ENCODE data around the gene WWOX.

Gene WWOX

GRCh38 chr16:78654929-78655328 is 555.5 kb downstream of the WWOX start:
- no peak for DNase-seq (ENCODE audit: low read depth in 2 of 2)

DNA sequence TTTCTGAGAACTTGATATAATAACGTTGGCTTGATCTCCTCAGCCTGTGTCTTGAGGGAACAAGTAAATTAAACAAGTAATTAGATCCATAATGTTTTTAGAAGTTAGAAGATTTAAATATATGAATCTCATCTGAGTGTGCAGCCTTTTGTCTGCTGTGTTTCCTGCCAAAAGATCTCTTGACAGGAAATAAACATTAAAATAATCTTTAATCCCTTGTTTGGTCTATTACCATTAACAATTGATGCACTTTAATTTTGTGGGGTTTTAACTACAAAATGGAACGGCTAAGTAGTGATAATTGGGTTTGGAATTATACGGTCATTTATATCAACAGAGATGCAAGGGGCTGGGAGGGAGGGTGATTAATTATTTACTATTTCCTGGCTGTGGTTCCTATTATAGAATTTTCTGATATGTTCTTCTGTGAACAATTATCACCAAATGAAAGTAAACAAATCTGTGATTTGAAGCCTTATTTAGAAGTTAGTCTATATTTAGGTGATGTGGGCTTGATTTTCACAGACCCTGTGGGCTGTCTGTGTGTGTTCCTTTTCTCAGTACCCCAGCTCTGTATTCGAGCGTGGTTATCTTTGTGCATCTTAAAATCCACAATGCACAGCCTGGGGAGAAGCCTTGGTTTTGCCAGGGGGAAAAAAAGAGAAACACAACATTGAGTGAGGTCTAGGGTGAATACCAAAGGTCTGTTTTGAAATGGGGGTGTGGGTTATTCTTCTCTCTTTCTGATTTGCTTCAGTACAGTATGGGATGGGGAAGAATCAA is 556.1 kb downstream of the WWOX start:
- no peak for DNase-seq (ENCODE audit: low read depth in 2 of 2)

- no peak for DNase-seq (ENCODE audit: low read depth in 2 of 2)
Observed at GRCh38 chr16:78656887-78657286, 557.4 kb downstream of the WWOX start.

- no peak for DNase-seq (ENCODE audit: low read depth in 2 of 2)
Observed at GRCh38 chr16:78659216-78659615, 559.8 kb downstream of the WWOX start.

DNA sequence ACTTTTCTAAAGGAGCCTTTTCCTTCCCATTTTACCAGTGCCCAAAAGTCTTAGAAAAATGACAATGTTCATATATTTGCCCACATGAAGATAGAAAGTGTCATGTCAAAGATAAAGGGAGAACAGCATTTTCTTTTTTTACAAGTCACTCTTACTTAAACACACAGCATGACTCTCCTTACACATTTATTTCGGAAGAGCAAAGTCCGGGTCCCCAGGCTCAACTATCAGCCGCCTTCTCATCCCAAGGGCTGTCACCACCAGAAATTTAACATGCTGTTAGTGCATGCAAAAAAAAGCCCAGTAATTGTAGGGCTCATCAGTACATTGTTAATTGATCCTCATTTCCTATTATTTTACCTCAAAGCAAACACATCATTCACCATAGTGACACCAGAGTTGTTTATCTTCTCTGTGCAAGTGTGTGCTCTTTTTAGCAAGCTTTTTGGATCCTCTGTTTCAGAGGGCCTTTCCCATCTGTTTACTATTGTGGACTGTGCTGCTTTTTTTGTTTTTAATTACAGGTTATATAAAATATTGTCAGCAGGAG is 560.3 kb downstream of the WWOX start:
- no peak for DNase-seq (ENCODE audit: low read depth in 2 of 2)

- DNase-seq (ENCODE audit: low read depth in 2 of 2): no peak
Observed at GRCh38 chr16:78660795-78661194, 561.3 kb downstream of the WWOX start.

DNA sequence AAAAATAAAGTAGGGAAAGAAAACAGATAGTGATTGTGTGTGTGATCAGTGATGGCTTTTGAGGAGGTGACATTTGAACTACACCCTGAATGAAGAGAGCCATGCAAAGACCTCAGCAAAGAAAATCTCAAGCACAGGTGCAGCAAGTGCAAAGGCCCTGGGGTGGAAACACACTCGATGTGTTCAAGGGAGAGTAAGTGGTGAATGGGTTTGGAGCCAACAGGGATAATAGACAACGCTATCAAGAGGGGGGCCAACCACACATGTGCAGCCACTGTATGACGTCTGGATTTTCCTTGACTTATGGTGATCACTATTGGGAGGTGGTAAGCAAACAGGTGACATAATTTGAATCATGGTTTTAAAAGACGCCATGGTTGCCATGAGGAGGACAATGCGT is 564.2 kb downstream of the WWOX start:
- no peak for DNase-seq (ENCODE audit: low read depth in 2 of 2)

DNA sequence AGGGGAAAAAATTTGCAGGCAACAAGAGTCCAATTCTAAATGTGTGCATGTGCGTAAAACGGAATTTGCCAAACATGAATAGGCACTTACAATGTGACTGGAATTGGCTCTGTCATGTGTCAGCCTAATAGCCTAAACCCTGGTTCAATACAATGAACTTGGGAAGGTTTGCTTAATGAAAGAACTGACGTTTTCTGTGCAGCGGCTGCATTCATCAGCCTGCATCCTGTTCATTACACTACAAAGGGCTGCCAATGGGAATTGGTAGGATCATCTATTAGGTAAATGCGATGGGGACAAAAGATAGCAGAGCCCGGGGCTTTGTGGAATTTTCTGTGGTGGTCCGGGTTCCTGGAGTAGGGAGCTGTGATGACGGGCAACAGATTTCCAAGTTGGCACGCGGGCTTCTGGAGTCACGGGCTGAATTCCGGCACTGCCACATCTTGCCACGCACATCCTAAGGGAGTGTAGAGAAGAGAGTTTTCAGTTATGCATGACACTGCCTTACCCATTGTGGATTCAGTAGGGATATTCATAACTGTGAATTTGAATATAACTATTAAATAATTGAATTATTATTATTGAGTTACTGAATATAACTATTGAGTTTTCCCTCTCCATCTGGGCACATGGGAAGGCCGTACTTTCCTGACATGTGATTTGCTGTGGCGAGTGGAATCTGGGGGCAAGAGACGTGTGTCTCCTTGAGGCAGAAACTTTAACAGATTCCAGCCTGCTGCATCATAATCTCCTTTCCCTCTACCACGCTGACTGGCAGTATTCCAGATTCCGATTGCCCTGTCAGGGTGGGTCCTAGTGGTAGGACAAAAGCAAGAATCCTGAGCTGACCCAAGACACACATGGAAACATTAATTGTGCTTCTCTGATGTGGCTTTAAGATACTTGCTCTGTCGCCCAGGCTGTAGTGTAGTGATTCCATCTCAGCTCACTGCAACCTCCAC is 565.6 kb downstream of the WWOX start:
- DNase-seq (ENCODE audit: low read depth in 2 of 2): no peak

DNA sequence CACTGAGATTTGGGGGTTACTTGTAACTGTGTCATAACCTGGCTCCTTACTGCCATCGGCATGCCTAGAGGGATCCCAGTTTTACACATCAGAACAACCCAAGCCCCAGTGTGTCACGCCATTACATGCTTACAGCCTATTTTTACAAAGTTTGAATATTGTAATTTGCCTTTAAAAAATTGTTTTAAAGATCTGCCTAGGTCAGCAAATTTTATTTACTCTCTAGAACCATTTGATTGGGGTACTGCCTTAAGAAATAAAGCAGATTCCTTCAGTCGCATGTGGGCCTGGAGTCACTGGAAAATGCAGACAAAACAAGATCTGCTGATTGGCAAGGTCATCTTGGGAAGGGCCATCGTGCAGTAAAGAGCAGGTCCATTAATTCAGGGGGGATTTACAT is 566.9 kb downstream of the WWOX start:
- DNase-seq (ENCODE audit: low read depth in 2 of 2): no peak

DNA sequence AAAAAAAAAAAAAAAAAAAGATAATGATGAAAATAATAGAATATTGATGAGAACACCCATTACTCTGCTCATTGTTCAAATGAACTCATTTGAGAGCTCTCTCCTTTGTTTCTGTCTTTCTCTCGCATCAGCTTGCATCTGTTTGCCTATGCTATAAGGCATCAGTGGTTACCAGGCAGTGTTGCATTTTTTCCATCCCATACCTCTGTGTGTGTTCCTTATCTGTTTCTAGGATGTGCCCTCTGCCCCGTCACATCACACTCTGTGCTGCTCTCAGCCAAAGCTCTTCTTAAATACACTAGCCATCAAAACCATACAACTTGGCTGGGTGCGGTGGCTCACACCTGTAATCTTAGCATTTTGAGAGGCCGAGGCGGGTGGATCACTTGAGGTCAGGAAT is 568.2 kb downstream of the WWOX start:
- no peak for DNase-seq (ENCODE audit: low read depth in 2 of 2)

GRCh38 chr16:78668393-78668792 is 568.9 kb downstream of the WWOX start:
- DNase-seq (ENCODE audit: low read depth in 2 of 2): no peak

GRCh38 chr16:78669994-78670393 is 570.5 kb downstream of the WWOX start:
- DNase-seq (ENCODE audit: low read depth in 2 of 2): no peak

GRCh38 chr16:78672779-78673556 is 573.5 kb downstream of the WWOX start:
- DNase-seq (ENCODE audit: low read depth in 2 of 2): no peak

DNA sequence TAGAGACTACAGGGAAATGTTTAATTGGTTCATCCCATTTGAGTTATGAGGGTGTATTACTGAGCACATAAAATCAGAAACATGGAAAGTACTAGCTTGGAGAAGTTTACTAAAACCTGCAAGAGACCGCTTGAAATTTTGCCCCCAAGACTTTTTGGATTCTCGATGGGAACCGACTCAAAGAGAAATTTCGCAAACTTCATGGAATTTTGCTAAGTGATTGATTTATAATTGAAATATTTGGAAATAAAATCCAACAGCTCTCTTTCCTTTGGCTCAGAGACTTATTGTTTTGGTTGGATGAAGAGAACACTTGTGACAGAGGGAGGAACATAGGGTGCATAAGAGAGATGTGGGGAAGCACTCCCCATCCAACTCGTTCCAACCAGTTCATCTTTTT is 574.4 kb downstream of the WWOX start:
- DNase-seq (ENCODE audit: low read depth in 2 of 2): no peak

DNA sequence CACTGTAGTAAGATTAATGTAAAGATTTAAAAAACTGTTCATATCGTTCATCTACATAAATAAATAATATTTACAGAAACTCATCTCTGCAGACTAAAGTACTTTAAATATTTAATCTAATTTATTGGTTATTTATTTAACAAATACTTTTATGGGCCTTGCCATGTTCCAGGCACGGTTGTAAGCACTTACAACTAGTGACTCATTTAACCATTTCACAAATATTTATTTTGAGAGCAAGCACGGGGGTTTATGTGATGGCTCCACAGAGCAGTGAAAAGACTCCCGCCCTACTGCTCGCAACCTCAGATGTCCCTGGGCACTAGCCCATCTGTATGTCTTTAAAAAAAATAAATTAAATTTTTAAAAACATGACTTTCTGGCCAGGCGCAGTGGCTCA is 575.9 kb downstream of the WWOX start:
- no peak for DNase-seq (ENCODE audit: low read depth in 2 of 2)

DNA sequence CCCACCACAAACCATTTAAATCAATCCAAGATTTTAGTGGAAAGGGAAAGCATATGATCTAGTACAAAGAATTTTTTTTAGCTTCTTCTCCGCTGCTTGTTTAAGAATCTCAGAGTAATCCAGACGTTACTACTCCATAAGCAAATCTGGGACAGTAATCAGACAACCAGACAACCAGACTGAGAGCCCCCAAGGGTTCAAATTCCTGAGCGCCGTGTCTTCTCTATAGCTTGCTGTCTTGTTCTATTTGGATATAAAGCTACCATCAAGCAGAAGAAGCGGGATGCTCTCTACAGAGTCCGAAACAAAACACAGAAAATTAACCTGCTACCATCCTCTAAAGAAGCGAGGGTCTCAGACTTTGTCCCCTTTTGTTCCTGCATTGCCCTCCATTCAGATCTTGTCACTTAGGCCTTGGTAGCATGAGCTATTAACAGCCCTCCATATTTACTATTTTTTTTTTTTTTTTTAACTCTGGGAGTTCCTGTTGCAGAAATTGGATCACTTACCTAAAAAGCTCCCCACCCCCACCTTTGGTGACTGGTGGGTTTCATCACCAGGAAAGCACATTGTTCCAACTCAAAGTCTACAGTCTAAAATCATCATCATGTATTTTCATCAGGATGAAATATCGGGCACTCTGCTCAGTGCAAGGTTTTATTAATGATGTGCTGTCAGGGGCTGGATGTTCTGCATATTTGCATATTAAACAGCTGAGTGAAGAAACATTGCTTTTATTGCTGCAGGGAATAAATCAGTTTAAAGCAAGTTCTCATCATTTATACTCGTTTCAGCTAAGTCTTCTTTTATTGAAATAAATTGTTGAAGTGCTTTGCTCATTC is 576.7 kb downstream of the WWOX start:
- no peak for DNase-seq (ENCODE audit: low read depth in 2 of 2)

DNA sequence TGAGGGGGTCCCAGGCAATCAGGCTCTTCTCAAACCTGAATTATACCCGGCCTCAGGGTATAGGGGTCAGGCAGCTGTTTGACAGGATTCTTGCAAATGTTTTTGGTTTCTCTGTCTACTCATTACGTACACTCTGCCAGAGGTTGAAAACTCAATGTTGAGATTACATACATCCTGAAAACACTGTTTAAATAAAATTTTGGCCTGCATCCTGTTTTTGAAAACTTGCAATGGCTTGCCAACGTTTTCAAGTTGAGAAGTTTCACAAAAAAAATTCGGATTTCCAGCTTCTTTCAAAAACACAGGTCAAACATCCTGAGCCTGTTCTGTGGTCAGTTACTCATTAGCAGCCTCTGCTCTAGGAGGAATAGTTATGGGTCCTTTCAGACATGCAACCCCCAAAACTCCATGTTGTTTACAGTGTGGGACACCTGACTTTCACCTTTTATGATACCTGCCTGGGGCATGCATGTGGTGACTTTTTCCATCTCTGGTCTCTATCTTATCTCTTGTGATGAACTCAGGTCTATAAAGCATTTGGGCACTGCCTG is 577.8 kb downstream of the WWOX start:
- DNase-seq (ENCODE audit: low read depth in 2 of 2): no peak

GRCh38 chr16:78679546-78679945 is 580.1 kb downstream of the WWOX start:
- DNase-seq (ENCODE audit: low read depth in 2 of 2): no peak

DNA sequence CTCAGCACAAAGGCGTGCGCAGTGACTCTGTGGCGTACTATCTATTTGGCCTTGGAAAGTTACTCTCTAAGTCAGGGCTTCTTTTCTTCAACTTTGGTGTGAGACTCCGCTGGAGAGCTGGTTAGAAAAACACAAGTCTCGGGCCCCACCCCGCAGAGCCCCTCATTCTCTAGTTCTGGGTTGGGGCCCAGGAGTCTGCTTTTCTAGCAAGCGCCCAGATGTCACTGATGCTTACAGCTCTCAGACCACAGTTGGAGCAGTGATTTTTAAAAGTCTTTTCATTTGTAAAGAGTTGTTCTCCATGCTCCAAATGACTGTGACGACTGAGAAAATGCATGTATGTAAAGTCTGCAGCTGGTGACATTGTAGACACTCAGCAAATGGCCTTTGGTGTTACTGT is 582.3 kb downstream of the WWOX start:
- no peak for DNase-seq (ENCODE audit: low read depth in 2 of 2)

DNA sequence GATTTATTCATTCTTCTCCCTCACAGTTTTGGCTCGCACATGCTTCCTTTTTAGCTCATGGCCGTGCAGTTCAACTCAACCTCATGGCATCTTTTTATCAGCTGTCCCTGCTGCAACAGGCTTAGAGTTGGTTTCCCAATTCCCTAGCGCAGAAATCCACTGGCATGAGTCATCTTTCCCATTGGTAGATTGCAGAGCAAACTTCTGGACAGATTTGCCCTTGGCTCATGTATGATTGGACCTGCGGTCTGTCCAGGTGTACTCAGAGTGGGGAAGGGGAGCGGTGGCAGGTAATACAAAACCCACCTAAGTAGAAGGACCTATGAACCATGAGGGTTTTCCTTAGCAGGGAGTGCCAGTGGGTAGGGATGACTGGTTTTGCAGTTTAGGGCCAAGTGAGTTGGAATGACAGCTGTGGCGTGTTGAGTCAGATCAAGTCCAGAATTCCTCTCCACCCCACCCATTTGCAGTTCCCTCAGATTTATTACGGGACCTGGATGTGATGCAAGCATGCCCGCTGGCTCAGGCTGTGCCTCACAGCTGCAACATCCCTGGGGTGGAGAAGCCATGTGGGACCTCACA is 584.7 kb downstream of the WWOX start:
- no peak for DNase-seq (ENCODE audit: low read depth in 2 of 2)

All from activated CD8-positive, alpha-beta memory T cell treated with anti-CD3 and anti-CD28 coated beads for 4 hours (primary cell).